CD4-positive, alpha-beta T cell treated with Interferon alpha-2 for 1 hour (primary cell): ENCODE measurements around the gene TAPBP.
A peak's percentile ranks its signal among the peaks of the same experiment; 100 is the strongest.
"Not testable (repeated sequence)": the region's sequence is repeated elsewhere in the genome, so short reads cannot be mapped to it uniquely, and the experiment has no call there.

Experiments used
- DNase-seq, 2 donors: peaks; one replicate each; pipeline ENCODE4 v3.0.0-alpha.2; 2020 to 2022

Gene TAPBP

DNA sequence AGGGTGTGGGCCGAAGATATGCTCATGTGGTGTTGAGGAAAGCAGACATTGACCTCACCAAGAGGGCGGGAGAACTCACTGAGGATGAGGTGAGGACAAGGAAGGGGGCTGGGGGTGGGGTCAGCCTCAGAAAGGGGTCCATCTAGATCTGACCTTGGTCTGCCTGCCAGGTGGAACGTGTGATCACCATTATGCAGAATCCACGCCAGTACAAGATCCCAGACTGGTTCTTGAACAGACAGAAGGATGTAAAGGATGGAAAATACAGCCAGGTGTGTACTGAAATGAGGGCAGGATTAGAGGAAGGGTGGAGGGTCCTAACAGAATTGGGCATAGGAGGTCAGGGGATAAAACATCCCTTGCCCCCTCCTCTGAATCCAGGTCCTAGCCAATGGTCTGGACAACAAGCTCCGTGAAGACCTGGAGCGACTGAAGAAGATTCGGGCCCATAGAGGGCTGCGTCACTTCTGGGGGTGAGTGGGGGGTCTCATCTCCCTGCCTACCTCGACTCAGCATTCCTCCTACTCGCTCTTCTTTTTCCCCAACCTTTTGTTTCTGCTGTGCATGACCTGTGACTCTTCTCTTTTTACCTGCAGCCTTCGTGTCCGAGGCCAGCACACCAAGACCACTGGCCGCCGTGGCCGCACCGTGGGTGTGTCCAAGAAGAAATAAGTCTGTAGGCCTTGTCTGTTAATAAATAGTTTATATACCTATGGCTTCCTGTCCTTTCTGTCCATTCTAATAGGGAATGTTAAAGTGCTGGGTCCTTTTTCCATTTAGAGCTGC, 37.9 kb downstream of the TAPBP start:
- not testable (repeated sequence) for DNase-seq

DNA sequence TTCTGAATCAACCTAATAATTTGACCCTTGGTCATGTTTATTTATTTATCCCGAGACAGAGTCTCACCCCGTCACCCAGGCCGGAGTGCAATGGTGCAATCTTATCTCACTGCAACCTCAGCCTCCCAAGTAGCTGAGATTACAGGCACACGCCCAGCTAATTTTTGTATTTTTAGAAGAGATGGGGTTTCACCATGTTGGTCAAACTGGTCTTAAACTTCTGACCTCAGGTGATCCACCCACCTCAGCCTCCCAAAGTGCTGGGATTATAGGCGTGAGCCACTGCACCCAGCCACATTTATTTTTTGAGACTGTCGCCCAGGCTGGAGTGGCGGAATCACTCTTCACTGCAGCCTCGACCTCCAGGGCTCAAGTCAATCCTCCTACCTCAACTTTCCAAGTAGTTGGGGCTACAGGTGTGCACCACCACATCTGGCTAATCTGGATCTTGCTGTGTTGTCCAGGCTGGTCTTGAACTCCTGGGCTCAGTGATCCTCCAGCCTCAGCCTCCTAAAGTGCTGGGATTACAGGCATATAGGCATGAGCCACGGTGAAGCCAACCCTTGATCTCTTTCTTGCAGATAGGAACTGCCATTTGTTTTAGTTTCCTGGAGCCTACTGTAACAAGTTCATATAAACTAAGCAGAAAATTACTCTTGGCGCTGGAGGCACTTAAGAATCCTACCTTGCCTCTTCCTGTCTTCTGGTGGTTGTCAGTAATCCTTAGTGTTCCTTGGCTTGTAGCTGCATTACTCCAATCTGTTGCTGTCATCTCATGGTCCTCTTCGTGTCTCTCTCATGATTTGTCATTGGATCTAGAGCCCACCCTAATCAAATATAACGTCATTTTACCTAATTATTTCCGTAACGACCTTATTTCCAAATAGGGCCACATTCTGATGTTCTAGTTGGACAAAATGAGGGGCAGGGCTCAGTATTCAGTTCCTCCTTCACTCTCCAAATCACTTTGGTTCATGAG, 39.7 kb downstream of the TAPBP start:
- no peak for DNase-seq

DNA sequence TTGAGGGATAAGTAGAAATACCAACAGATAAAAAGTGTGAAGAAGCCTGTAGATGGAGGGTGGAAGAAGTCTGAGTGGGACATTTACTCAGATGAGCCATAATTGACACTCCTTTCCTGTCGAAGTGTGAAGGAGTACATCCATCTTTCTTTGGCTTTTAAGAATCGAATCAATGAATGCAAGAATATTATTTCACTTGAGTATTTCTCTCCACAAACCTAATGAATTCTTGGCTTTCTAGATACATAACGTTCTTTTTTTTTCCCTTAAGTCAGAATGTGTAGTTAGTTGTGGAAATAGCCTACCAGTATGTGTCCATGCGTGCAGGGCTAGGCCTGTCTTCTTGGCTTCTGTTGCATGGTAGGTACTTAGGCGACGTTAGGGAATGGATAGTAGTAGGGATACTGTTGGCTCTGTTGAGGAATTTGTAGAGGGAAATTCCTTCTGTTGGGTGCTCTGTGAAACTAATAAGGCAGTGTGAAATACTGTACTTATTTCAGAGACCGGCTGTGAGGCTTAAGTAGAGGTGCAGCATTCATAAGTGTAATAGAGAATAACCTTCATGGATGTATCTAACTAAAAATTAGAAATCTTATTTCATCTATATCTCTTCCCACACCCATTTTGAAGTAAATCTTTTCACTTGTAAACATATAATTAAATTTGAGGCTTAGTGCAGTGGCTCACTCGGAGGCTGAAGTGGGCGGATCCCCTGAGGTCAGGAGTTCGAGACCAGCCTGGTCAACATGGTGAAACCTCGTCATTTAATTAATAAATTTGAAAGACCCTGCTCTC, 40.6 kb downstream of the TAPBP start:
- DNase-seq = no peak

DNA sequence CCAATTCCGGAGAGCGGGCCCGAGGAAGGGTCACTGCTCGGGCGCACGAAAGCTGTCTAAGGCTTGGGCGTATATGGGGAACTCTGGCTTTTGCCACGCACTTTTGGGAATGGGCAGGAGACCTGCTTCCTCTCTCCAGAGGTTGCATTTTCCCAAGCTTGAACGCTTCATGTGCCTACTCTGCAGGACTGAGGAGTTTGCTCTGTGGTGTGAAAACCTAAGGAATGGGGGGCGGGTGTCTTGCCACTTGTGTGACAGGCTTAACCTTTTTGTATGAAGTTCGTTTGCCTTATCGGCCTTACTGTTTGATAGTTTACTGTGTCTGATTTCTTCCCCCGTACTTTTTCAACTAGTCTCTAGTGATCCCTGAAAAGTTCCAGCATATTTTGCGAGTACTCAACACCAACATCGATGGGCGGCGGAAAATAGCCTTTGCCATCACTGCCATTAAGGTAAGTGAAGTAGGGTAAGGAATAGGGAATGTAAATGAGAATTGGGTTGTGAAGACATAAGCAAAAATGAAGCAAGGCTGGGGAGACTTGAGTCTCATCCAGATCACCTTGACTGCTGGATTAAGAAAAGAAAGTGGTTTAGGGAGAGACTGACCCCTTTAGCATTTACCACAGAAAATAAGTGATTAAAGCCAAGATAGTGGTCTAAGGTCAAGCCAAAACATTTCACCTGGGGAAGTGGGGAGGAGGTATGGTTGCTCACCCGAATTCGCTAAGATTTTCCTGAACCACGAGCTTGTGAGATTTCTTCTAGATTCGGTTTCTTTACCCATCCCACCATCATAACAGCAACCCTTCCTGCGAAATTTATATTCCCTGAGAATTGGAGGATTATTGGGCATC, 41.4 kb downstream of the TAPBP start:
- no peak for DNase-seq

DNA sequence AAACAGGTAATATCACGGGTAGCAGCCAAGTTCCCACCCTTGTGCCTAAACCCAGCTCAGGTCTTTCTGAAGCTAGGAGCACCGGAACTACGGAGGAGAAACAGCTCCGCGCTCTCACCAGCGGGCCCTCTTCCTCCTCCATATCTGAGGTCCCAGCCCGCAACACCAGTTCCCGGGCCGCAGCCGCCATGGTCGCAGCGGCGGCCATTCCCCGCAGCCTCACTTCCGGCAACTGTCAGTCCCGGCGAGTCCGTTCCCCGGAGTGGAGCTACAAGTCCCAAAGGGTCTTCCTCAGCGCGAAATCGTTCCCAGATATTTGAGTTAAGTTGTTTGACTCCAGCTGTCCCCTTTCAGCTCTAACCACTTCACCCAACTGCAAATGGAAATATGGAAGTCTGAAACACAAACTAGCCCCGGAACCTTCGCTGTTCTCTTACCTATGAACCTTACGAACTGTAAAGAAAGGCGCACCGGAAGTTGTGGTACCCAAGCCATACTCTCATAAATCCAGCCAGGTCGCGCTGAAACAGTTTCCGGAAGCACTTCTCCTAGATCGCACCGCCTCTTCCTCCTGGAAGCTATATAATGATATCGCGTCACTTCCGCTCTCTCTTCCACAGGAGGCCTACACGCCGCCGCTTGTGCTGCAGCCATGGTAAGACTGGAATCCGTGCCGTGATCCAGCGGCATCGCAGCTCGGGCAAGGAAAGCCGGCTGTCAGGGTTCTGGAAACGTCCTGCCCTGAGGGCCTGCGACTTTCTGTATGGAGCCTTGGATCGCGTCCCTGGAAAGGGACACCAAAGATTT, 42.2 kb downstream of the TAPBP start, which contains the start of the genes RPS18 and VPS52:
TSS of gene RPS18 (plus strand) at position 608 of the 807 bp plus-strand sequence. CDS start at position 653, 45 bp downstream.
TSS of gene VPS52 (minus strand) at position 409 of the 807 bp plus-strand sequence. CDS start at position 208, 201 bp downstream.
- peak; percentile 97 for DNase-seq

DNA sequence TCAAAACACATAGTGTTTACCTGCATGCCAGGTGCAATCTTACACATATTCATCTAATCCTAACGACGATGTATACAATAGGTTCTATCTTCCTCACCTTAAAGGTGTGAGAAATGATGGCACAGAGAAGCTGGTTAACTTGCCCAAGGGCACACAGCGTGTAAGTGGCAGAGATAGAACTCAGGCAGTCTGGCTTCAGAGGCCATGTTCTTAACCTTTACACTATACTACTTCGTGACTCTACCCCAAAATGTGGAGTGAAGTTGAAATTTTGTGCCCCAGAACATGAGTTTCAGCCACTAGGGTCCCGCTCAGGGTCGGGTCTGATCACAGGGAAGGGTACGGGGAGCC, 42.8 kb downstream of the TAPBP start:
- no peak for DNase-seq

DNA sequence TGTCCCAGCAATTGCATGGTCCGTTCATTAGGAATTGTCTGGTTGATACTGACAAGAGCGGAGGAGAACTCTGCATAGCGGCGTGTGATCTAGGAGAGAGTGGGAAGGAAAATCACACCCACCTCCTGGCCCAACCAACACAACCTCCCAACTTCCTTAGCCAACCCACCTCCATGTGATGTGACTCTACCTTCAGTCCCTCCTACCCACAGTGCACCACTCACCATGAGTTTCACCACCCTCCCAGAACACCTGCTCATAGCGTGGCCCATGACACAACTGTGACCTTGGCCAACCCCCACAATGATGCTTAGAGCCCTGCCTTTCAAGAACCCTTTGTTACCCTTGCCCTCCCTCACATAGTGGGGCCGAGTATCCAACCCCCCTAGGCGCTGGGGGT, 49.9 kb downstream of the TAPBP start:
- DNase-seq = no peak

DNA sequence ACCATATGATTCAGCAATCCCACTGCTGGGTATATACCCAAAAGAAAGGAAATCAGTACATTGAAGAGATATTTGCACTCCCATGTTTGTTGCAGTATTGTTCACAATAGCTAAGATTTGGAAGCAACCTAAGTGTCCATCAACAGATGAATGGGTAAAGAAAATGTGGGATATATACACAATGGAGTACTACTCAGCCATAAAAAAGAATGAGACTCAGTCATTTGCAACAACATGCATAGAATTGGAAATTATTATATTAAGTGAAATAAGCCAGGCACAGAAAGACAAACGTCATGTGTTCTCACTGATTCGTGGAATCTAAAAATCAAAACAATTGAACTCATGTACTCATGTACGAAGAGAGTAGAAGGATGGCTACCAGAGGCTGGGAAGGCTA, 51.4 kb downstream of the TAPBP start:
- DNase-seq = not testable (repeated sequence)

DNA sequence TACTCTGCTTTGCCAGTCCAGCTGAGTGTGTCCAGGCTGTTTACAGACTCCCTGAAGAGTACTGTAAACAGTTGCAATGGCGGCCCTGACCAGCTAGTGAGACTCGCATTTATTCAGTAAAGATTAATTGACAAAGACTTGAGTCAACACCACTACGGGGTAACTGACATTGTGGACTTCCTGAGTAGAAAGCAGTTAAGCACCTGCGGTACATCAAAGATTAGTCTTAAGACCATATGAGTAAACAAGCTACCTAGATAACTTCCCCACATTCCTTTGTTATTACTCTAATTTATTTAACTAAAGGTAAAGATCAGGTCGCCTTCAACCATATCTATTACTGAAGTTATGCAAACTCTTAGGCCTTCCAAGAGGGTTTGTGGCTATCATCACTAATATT, 54.8 kb downstream of the TAPBP start:
- DNase-seq = no peak

DNA sequence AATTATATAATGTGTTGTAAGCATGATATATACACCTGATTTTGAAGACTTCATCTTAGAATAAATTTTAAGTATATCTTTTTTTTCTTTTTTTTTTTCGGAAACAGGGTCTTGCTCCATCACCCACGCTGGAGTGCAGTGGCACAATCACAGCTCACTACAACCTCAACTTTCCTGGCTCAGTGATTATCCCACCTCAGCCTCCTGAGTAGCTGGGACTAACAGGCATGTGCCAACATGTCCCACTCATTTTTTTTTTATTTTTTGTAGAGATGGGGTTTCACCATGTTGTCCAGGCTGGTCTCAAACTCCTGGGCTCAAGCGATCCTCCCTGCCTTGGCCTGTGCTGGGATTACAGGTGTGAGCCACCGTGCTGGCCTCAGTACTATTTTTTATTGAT, 59.3 kb downstream of the TAPBP start:
- DNase-seq = no peak

DNA sequence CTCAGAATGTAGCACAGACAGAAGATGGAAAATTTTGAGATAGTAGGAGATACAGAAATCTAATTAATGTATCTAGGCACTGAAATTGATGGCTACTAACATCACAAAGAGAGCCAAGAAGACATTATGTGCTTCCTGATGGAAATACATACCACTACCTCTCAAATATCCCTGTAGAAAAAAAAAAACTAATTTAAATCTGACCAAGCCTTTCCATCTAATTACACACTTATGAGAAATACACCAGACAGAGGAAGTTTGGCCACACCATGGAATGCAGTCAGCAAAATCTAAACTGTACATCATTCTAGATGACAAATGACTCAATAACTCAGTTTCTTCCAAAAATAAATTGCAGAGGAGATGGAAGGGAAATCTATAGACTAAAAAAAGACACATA, 61.1 kb downstream of the TAPBP start:
- DNase-seq = no peak

DNA sequence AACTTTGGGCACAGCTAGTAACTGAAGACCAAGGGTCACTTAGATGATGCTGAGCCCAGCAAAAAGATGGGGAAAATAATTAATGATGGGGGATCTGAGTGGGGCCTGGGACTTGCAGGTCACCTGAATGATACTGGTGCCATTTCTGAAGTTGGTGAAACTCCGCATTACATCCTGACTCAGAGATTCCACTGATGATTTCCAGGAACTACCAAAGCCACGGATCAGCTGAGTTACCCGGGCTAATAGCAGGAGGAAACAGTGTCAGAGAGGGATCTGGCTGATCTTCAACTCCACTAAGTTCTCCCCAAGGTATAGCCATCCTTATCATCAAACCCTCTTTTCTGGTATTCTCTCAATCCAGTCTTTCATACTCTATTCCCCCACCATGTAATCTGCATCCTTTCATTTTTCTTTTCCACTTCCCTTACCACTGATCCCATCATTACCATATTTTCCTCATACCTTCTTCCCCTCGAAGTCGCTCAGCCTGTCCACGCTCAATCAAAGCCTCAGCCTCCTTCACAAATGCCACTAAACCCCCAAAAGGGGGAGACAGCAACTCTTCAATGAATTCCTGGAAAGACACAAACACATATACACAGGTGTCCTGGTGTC, 62.4 kb downstream of the TAPBP start:
- DNase-seq = no peak

DNA sequence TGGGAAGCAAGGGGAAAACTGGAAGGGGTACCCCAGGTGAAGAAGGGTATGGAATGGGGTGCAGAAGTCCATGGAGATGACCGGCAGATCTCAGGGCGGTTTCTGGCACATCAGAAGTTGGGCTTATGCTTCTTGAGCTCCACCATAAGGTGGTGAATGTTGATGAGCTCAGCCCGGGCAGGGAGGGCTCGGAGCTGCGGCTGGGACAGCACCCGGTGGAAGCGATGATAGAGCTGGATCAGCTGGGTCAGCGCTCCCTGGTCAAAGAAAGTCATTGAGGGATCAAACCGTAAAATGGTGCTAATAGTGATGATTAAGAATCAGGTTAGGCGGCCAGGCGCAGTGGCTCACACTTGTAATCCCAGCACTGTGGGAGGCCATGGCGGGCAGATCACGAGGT, 63.1 kb downstream of the TAPBP start:
- no peak for DNase-seq

DNA sequence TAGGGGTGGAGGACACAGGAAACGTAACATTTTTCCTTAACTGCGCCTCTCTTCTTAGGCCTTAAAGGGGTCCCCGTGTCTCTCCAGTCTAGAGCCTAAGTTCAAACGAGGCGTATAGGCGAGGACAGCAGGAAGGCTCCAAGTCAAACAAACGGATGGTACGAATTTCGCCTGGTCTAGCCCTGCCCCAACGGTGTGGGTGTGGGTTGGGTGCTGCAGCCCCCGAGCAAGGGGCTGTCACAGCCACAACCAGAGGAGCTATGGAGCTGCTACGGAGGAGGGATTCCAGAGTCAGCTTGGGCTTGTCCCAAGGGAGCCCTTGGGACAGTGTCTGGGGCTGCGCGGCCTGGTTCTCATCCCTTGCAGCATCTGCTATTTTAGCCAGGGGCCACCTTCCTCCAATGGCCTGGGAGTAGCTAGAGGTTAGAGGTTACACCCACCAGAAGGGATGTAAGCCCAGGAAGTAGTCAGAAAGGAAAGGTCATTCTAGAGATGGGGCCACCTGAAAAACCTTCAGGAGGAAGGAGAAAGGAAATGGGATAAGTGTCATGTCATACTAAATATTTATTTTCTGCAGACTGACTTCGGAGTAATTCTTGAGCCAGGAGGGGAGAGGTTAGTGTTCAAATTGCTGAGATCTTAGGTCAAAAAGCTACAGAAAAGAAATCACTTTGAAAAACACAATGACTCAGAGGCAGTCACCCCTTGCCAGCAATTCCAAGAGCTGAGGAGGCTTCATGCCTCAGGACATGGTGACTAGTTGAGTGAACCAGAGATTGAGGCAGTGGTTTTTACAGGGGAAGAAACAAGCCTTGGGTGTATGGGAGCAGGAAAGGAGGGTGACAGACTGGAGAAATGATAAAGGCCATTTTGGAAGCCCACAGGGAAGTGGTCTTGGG, 63.9 kb downstream of the TAPBP start:
- DNase-seq = no peak
